ENCODE data around the gene MCRIP1.

Gene MCRIP1

DNA sequence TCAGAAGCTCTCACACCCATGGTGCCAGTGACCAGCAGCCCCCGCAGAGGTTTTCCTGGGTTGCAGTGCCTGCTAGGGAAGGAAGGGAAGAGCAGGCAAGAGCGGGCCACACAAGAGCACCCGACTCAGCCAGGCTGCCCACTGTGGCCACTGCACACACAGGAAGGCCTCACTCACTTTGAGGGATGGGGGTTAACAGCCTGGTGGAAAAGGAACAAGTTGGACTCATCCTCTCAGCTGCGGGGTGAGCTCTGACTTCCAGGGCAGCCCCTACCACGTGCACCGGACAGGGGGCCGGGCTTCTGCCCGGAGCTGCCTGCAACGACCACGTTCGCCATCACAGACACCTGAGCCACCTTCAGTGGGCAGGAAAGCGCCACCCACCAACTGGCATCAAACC lies 19.1 kb upstream of the MCRIP1 start:
- H3F3A ChIP-seq (ENCODE audit: insufficient read depth): no peaks in the 10 kb centered on the region
- no peak overlapping the region for H3K27ac ChIP-seq (ENCODE audit: low read depth, low read length)
- no peaks in the 10 kb centered on the region for H3K9me2 ChIP-seq (replicated peaks; ENCODE audit: insufficient read depth, low read length)
- no peak overlapping the region for H3K9ac ChIP-seq (ENCODE audit: low read length)
- no peak overlapping the region for H3K4me3 ChIP-seq (ENCODE audit: insufficient read depth, low read length, poor library complexity, severe bottlenecking)
- H3K4me2 ChIP-seq (ENCODE audit: low read depth, low read length, poor library complexity, severe bottlenecking): no peak overlapping the region
- no peaks in the 10 kb centered on the region for H4K20me1 ChIP-seq (ENCODE audit: low read depth, low read length)
- H3K36me3 ChIP-seq (ENCODE audit: low read length): peaks cover 5% of the 10 kb centered on the region; the same call in 1 of the 2 replicates
- no peaks in the 10 kb centered on the region for H3K9me3 ChIP-seq (ENCODE audit: insufficient read depth, low read length)
- TF ChIP-seq EZH2phosphoT487 (conservative IDR thresholded peaks at IDR 0.05; ENCODE audit: low read length): no peak
- TF ChIP-seq, protein P1, sequence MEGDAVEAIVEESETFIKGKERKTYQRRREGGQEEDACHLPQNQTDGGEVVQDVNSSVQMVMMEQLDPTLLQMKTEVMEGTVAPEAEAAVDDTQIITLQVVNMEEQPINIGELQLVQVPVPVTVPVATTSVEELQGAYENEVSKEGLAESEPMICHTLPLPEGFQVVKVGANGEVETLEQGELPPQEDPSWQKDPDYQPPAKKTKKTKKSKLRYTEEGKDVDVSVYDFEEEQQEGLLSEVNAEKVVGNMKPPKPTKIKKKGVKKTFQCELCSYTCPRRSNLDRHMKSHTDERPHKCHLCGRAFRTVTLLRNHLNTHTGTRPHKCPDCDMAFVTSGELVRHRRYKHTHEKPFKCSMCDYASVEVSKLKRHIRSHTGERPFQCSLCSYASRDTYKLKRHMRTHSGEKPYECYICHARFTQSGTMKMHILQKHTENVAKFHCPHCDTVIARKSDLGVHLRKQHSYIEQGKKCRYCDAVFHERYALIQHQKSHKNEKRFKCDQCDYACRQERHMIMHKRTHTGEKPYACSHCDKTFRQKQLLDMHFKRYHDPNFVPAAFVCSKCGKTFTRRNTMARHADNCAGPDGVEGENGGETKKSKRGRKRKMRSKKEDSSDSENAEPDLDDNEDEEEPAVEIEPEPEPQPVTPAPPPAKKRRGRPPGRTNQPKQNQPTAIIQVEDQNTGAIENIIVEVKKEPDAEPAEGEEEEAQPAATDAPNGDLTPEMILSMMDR (IDR thresholded peaks at IDR 0.05; ENCODE audit: insufficient read depth, low read length, poor library complexity, severe bottlenecking): no peak
- H3K27me3 ChIP-seq (ENCODE audit: low read length): no peaks in the 10 kb centered on the region
- no peak overlapping the region for H2AFZ ChIP-seq (ENCODE audit: low read depth, low read length, severe bottlenecking)
- peaks cover 8% of the 10 kb centered on the region for H3K79me2 ChIP-seq (ENCODE audit: insufficient read depth, low read length)

DNA sequence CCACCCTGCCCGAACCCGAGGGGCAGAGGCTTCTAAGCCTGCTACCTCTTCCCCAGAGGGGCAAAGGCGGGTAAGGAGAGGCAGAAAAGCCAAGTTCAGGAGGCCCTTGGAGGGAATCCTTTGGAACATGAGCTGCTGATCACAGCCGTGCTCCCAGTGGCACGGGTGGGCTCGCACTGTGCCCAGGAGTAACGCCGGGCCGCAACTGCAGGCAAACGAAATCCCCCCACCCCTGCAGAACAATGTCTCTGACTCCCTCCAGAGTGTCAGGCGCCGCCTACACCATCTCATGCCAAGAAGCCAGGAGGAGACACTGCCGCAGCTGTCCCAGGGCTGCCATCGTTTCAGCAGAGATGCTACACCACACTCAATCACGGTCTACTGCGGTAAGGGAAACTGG lies 18.3 kb upstream of the MCRIP1 start:
- Histone ChIP-seq H3F3A (ENCODE audit: insufficient read depth) (no peaks in the 10 kb centered on the region), H3K27me3 (ENCODE audit: low read length) (no peaks in the 10 kb centered on the region), H3K27ac (ENCODE audit: low read depth, low read length) (no peak overlapping the region), H2AFZ (ENCODE audit: low read depth, low read length, severe bottlenecking) (no peak overlapping the region), H3K9ac (ENCODE audit: low read length) (no peak overlapping the region), H3K79me2 (ENCODE audit: insufficient read depth, low read length) (peaks cover 3% of the 10 kb centered on the region), H3K9me3 (ENCODE audit: insufficient read depth, low read length) (no peaks in the 10 kb centered on the region), H4K20me1 (ENCODE audit: low read depth, low read length) (no peaks in the 10 kb centered on the region), H3K4me3 (ENCODE audit: insufficient read depth, low read length, poor library complexity, severe bottlenecking) (no peak overlapping the region), H3K9me2 (replicated peaks; ENCODE audit: insufficient read depth, low read length) (no peaks in the 10 kb centered on the region), H3K4me2 (ENCODE audit: low read depth, low read length, poor library complexity, severe bottlenecking) (no peak overlapping the region), H3K36me3 (ENCODE audit: low read length) (peaks cover 5% of the 10 kb centered on the region; the same call in 1 of the 2 replicates)
- TF ChIP-seq EZH2phosphoT487 (conservative IDR thresholded peaks at IDR 0.05; ENCODE audit: low read length): no peak
- TF ChIP-seq, protein P1 (IDR thresholded peaks at IDR 0.05; ENCODE audit: insufficient read depth, low read length, poor library complexity, severe bottlenecking): no peak

DNA sequence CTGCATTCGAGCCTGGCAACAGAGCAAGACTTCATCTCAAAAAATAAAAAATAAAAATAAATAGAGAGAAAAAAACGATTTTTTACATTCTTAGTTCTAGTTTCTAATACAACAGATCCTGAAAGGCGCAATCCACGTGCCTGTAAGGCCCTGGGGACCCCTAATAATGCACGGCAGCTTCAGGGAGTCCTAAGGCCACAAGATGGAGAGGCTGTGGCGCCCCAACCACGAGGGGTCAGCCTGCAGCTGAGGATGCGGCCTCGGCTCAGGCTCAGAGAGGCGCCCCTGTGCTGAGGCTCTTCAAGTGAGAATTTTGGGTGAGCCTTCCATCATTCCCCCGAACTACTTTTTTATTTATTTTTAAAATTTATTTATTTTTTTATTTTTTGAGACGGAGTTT lies 16.4 kb upstream of the MCRIP1 start:
- Histone ChIP-seq H3K9me2 (replicated peaks; ENCODE audit: insufficient read depth, low read length) (no peaks in the 10 kb centered on the region), H3F3A (ENCODE audit: insufficient read depth) (no peaks in the 10 kb centered on the region), H3K4me3 (ENCODE audit: insufficient read depth, low read length, poor library complexity, severe bottlenecking) (no peak overlapping the region), H3K36me3 (ENCODE audit: low read length) (peaks cover 5% of the 10 kb centered on the region; the same call in 1 of the 2 replicates), H3K9ac (ENCODE audit: low read length) (no peak overlapping the region), H3K27me3 (ENCODE audit: low read length) (no peaks in the 10 kb centered on the region), H2AFZ (ENCODE audit: low read depth, low read length, severe bottlenecking) (no peak overlapping the region), H3K9me3 (ENCODE audit: insufficient read depth, low read length) (no peaks in the 10 kb centered on the region), H3K4me2 (ENCODE audit: low read depth, low read length, poor library complexity, severe bottlenecking) (no peak overlapping the region), H3K79me2 (ENCODE audit: insufficient read depth, low read length) (peaks cover 3% of the 10 kb centered on the region; the same call in 1 of the 2 replicates), H4K20me1 (ENCODE audit: low read depth, low read length) (no peaks in the 10 kb centered on the region), H3K27ac (ENCODE audit: low read depth, low read length) (no peak overlapping the region)
- TF ChIP-seq, protein P1 (IDR thresholded peaks at IDR 0.05; ENCODE audit: insufficient read depth, low read length, poor library complexity, severe bottlenecking): no peak
- TF ChIP-seq EZH2phosphoT487 (conservative IDR thresholded peaks at IDR 0.05; ENCODE audit: low read length): no peak

Data from SU-DHL-6 (cell line).